HepG2 (cell line): ENCODE measurements around the gene GDE1. TPM values are rescaled to one million over a fixed set of nuclear protein-coding genes. Genes with fewer than 3 reads are reported as not detected.
A peak's percentile ranks its signal among the peaks of the same experiment; 100 is the strongest.

ENCODE experiments used
- ATAC-seq: fragments of 200-7000 bp; cut with Tn5 transposase; 3 replicates; pipeline ENCODE4 v1.9.1; 2020; ENCODE audit warnings: mild to moderate bottlenecking, moderate library complexity
- BruUV-seq: library from RNA; stranded (reverse); fragments of 400-500 nt; replicated peaks from 2 replicates; lab custom pipeline; 2021; lab: Mats Ljungman, UMichigan
- CTCF ChIA-PET: fragments of 300-600 bp; formaldehyde crosslinking; extraction: SDS; loops from one replicate; lab custom pipeline; 2021; ENCODE audit warnings: low total read pairs, inconsistent platforms, low intra/inter-chr PET ratio; lab: Yijun Ruan, JAX
- POLR2A ChIA-PET: fragments of 350-600 bp; sonication (Branson Sonifier 250); formaldehyde crosslinking; loops from one replicate; lab custom pipeline; 2020; ENCODE audit warnings: antibody characterized with exemption, inconsistent platforms; lab: Yijun Ruan, JAX
- DNase-seq: peaks from one replicate; pipeline ENCODE4 v3.0.0-alpha.2; 2015; ENCODE audit warnings: low spot score
- FAIRE-seq: peaks from 3 replicates; lab custom pipeline; 2011; peaks lifted over from hg19 to GRCh38; lab: Jason Lieb, UNC
- H2AFZ ChIP-seq: one replicate; pipeline ENCODE4 v1.6.1; 2011; ENCODE audit warnings: low read length, inconsistent platforms
- H3K27ac ChIP-seq: fragments of 300-600 bp; 3 replicates; pipeline ENCODE4 v1.8.0; 2011; ENCODE audit warnings: mixed run types, mild to moderate bottlenecking, mixed read lengths, low read length, inconsistent platforms; ENCODE audit not compliant: insufficient read depth; ENCODE audit errors: extremely low read length
- H3K27me3 ChIP-seq, 2 experiments: fragments of 200-600 bp in 1 of 2; 2 replicates in 1 of 2; 3 replicates in 1 of 2; pipeline versions ENCODE4 v1.6.0 to v1.8.0; 2011; ENCODE audit warnings: low read length in 2 of 2, mild to moderate bottlenecking in 2 of 2, moderate library complexity in 2 of 2, inconsistent platforms in 1 of 2; ENCODE audit not compliant: insufficient read depth in 2 of 2, control insufficient read depth in 1 of 2
- H3K36me3 ChIP-seq, 2 experiments: fragments of 200-600 bp in 1 of 2; replicated peaks in 1 of 2; 2 replicates in 1 of 2; 3 replicates in 1 of 2; pipeline versions ENCODE4 v1.5.1 to v1.8.0; 2011; ENCODE audit warnings: low read length in 2 of 2, inconsistent platforms in 1 of 2; ENCODE audit not compliant: insufficient read depth in 2 of 2, control insufficient read depth in 1 of 2
- H3K4me1 ChIP-seq: 2 replicates; pipeline ENCODE4 v1.5.1; 2012; ENCODE audit warnings: low read length, inconsistent platforms; ENCODE audit not compliant: insufficient read depth
- H3K4me2 ChIP-seq: 2 replicates; pipeline ENCODE4 v1.6.0; 2011; ENCODE audit warnings: low read depth, low read length, inconsistent platforms
- H3K4me3 ChIP-seq, 3 experiments: fragments of 200-600 bp in 1 of 3; sonication (generic), shearing (Covaris generic) in 1 of 3; replicated peaks in 1 of 3; 2 replicates each; pipeline ENCODE4 v1.5.1; 2011 to 2016; ENCODE audit warnings: low read length in 3 of 3, inconsistent platforms in 2 of 3, low read depth in 2 of 3, mild to moderate bottlenecking in 2 of 3, control low read depth in 1 of 3, mixed read lengths in 1 of 3; ENCODE audit not compliant: insufficient read depth in 1 of 3
- H3K79me2 ChIP-seq: one replicate; pipeline ENCODE4 v1.6.1; 2011; ENCODE audit warnings: low read length, inconsistent platforms; ENCODE audit not compliant: insufficient read depth
- H3K9ac ChIP-seq: 2 replicates; pipeline ENCODE4 v1.6.0; 2011; ENCODE audit warnings: mild to moderate bottlenecking, low read depth, low read length, inconsistent platforms; ENCODE audit not compliant: insufficient read depth
- H3K9me3 ChIP-seq: 2 replicates; pipeline ENCODE4 v1.5.1; 2012; ENCODE audit warnings: mild to moderate bottlenecking, low read length
- H4K20me1 ChIP-seq: 2 replicates; pipeline ENCODE4 v1.6.0; 2011; ENCODE audit warnings: inconsistent platforms, mild to moderate bottlenecking, low read length, moderate library complexity; ENCODE audit not compliant: insufficient read depth
- AFF4 ChIP-seq: sonication (generic); formaldehyde crosslinking; IDR thresholded peaks from 2 replicates; pipeline ENCODE4 v1.4.0; 2020; ENCODE audit warnings: missing genetic modification reagents
- ATF7 ChIP-seq, 2 experiments: fragments of 450-650 bp in 1 of 2; sonication (generic) in 1 of 2; formaldehyde crosslinking in 1 of 2; IDR thresholded peaks; 2 replicates each; pipeline versions ENCODE4 v1.4.0 to v1.6.1; 2016 to 2020; ENCODE audit warnings: antibody characterized with exemption in 1 of 2, mild to moderate bottlenecking in 1 of 2, missing genetic modification reagents in 1 of 2
- CEBPB ChIP-seq: IDR thresholded peaks from 2 replicates; pipeline ENCODE4 v1.6.1; 2011; ENCODE audit warnings: low read depth, low read length, improper control_type of control experiment, borderline replicate concordance
- ELF1 ChIP-seq: sonication (generic); formaldehyde crosslinking; IDR thresholded peaks from 2 replicates; pipeline ENCODE4 v1.4.0; 2020; ENCODE audit warnings: missing genetic modification reagents
- FOSL2 ChIP-seq: sonication (generic); formaldehyde crosslinking; IDR thresholded peaks from 2 replicates; pipeline ENCODE4 v1.4.0; 2020; ENCODE audit warnings: missing genetic modification reagents
- GTF3A ChIP-seq: sonication (generic); formaldehyde crosslinking; conservative IDR thresholded peaks from 2 replicates; pipeline ENCODE4 v1.4.0; 2020; ENCODE audit warnings: mild to moderate bottlenecking, missing genetic modification reagents
- ZNF747 ChIP-seq: sonication (generic); formaldehyde crosslinking; IDR thresholded peaks from 2 replicates; pipeline ENCODE4 v1.8.1; 2023; ENCODE audit warnings: missing genetic modification reagents, mild to moderate bottlenecking, borderline replicate concordance
- WGBS: methylation state at CpG from one replicate; pipeline ENCODE4 v1.1.6; 2017; ENCODE audit warnings: low lambda C conversion rate; 5-methylcytosine and 5-hydroxymethylcytosine counted together
- in situ Hi-C: cut with HindIII; loops from 2 replicates; pipeline ENCODE4 v1.10.0; 2017; ENCODE audit warnings: low pct_unique_long_range_greater_than_20kb; ENCODE audit not compliant: extremely low pct_ligation_motif_present
- intact Hi-C: fragments of 100-400 bp; cut with micrococcal nuclease; formaldehyde crosslinking; loops from one replicate; pipeline ENCODE4 v1.10.0; 2022; ENCODE audit not compliant: unreplicated experiment
- polyA plus RNA-seq, 8 experiments: library from polyadenylated mRNA; depleted of rRNA in 3 of 8; stranded (reverse) in 7 of 8; unstranded in 1 of 8; fragments of >200 nt; fragmentation: Illumina TruSeq in 4 of 8; extraction: Trizol in 4 of 8; gene quantifications; 2 replicates each; pipeline versions ENCODE4 v1.2.1 to v1.2.3, GENCODE V29; 2011 to 2016; ENCODE audit warnings: low read depth in 4 of 8, missing spikeins in 1 of 8, mixed read lengths in 1 of 8; ENCODE audit not compliant: insufficient read depth in 1 of 8
- total RNA-seq, 5 experiments: library from RNA; depleted of rRNA; stranded (reverse); fragments of >200 nt; fragmentation: Illumina TruSeq; extraction: Trizol; gene quantifications; 2 replicates each; pipeline ENCODE4 v1.2.3, GENCODE V29; 2016; ENCODE audit warnings: low read depth in 1 of 5

Gene GDE1
- total and polyA plus RNA-seq, 2 of the 13 experiments (the other 11 are each of a cell fraction or from before 2014, with no cell fraction given) = 35.9 to 59.0 TPM

GRCh38 chr16:19528666-19529065 lies 6.8 kb upstream of the GDE1 start:
- Histone ChIP-seq H2AFZ (no peak overlapping the region), H3K79me2 (peaks cover 33% of the 10 kb centered on the region)
- WGBS = 100% methylated on average over 3 of the region's 3 CpGs
- peak; percentile 60; the same call in 1 of the 2 replicates for TF ChIP-seq CEBPB
- TF ChIP-seq ATF7 (IDR thresholded peaks at IDR 0.05) = peak; percentile 60; the same call in 1 of the 2 replicates
- no peak for TF ChIP-seq ATF7 (CRISPR knock-in tag; IDR thresholded peaks at IDR 0.05)
- TF ChIP-seq ELF1 (CRISPR knock-in tag) = no peak
- TF ChIP-seq AFF4 (CRISPR knock-in tag) = no peak
- TF ChIP-seq FOSL2 (CRISPR knock-in tag) = peak; percentile 47
- no peak for TF ChIP-seq ZNF747 (CRISPR knock-in tag)
- TF ChIP-seq GTF3A (CRISPR knock-in tag) = no peak
- TF ChIP-seq, all 625 proteins: peak for 3
- ATAC-seq (no peak), DNase-seq (no peak), FAIRE-seq (no peak)
- ChIA-PET POLR2A (no interaction called here), CTCF (no interaction called here)
- Histone ChIP-seq H3K9me3 (no peaks in the 10 kb centered on the region), H3K9ac (no peak overlapping the region), H3K4me2 (no peak overlapping the region), H3K27me3 (no peaks in the 10 kb centered on the region; a peak in 1 of 5 replicates), H3K4me1 (peaks cover 28% of the 10 kb centered on the region), H3K36me3 (peaks cover 6 to 34% of the 10 kb centered on the region in 2 experiments; a peak in 4 of 5 replicates), H3K4me3 (no peak overlapping the region), H3K27ac (no peak overlapping the region), H4K20me1 (no peaks in the 10 kb centered on the region)
- in situ Hi-C loops = no loop called here
- intact Hi-C loops = loop anchor here (10.0 kb wide), 1 partner anchor 734 kb away; the partner anchor contains the start of gene RPS15A
- BruUV-seq = no TSS peak
